Ovary (tissue), 3 donors: ENCODE results near the gene TNS1.

Source experiments
- EP300 ChIP-seq: sonication (generic); formaldehyde crosslinking; IDR thresholded peaks from one replicate; pipeline ENCODE4 v1.6.1; 2017; ENCODE audit warnings: antibody characterized with exemption
- POLR2A ChIP-seq: fragments of 450-650 bp; IDR thresholded peaks from one replicate; pipeline ENCODE4 v1.6.1; 2017; ENCODE audit warnings: antibody characterized with exemption, mild to moderate bottlenecking, moderate library complexity
- TF ChIP-seq, protein P1 (sequence below), 3 donors: fragments of 450-650 bp in 2 of 3; fragments of 200-600 bp in 1 of 3; IDR thresholded peaks; one replicate each; pipeline versions ENCODE4 v1.5.1 to v1.8.0; 2016 to 2022; ENCODE audit warnings: antibody characterized with exemption in 3 of 3, mild to moderate bottlenecking in 1 of 3
- donor health status: DM: no; HTN: no; CAD: no.

DNA sequence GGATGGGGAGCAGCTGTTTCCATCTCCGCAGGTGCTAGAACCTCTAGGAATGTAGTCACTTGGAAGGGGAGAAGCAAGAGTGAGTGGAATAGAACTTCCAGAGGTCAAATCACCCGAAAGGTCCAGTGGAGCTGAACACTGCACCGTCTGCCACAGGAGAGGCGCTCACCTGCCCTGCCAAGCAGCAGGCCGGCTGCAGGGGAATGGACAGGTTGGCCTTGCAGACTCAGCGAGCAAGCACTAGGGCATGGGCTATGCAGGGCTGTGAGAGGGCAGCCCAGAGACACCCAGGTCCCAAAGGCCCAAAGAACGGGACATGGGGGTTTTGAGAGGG lies 214.2 kb downstream of the TNS1 start:
- TF ChIP-seq, protein P1, sequence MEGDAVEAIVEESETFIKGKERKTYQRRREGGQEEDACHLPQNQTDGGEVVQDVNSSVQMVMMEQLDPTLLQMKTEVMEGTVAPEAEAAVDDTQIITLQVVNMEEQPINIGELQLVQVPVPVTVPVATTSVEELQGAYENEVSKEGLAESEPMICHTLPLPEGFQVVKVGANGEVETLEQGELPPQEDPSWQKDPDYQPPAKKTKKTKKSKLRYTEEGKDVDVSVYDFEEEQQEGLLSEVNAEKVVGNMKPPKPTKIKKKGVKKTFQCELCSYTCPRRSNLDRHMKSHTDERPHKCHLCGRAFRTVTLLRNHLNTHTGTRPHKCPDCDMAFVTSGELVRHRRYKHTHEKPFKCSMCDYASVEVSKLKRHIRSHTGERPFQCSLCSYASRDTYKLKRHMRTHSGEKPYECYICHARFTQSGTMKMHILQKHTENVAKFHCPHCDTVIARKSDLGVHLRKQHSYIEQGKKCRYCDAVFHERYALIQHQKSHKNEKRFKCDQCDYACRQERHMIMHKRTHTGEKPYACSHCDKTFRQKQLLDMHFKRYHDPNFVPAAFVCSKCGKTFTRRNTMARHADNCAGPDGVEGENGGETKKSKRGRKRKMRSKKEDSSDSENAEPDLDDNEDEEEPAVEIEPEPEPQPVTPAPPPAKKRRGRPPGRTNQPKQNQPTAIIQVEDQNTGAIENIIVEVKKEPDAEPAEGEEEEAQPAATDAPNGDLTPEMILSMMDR (IDR thresholded peaks at IDR 0.05) = no peak
- no peak for TF ChIP-seq POLR2A
- no peak for TF ChIP-seq EP300
